Peyer's patch (tissue), 4 donors: Measurements from ENCODE around the gene GALNT13.

Experiments used
- POLR2A ChIP-seq, 2 donors: fragments of 450-650 bp; IDR thresholded peaks; one replicate each; pipeline ENCODE4 v1.5.1; 2017; ENCODE audit warnings: antibody characterized with exemption in 2 of 2, mild to moderate bottlenecking in 2 of 2, moderate library complexity in 2 of 2
- TF ChIP-seq, protein P1 (sequence below), 6 experiments: fragments of 450-650 bp in 4 of 6; fragments of 200-600 bp in 2 of 6; sonication (generic) in 1 of 6; IDR thresholded peaks; one replicate each; pipeline ENCODE4 v1.5.1; 2017 to 2019; ENCODE audit warnings: antibody characterized with exemption in 6 of 6, mild to moderate bottlenecking in 3 of 6, moderate library complexity in 1 of 6

DNA sequence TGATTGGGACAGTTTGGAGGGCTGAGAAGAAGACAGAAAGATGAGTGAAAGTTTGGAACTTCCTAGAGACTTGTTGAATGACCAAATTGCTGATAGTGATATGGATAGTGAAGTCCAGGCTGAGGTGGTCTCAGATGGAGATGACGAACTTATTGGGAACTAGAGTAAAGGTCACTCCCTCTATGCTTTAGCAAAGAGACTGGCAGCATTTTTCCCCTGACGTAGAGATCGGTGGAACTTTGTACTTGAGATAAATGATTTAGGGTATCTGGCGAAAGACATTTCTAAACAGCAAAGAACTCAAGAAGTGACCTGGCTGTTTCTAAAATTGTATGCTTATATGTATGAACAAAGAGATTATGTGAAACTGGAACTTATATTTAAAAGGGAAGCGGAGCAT is 605.6 kb downstream of the GALNT13 start:
- TF ChIP-seq, protein P1, sequence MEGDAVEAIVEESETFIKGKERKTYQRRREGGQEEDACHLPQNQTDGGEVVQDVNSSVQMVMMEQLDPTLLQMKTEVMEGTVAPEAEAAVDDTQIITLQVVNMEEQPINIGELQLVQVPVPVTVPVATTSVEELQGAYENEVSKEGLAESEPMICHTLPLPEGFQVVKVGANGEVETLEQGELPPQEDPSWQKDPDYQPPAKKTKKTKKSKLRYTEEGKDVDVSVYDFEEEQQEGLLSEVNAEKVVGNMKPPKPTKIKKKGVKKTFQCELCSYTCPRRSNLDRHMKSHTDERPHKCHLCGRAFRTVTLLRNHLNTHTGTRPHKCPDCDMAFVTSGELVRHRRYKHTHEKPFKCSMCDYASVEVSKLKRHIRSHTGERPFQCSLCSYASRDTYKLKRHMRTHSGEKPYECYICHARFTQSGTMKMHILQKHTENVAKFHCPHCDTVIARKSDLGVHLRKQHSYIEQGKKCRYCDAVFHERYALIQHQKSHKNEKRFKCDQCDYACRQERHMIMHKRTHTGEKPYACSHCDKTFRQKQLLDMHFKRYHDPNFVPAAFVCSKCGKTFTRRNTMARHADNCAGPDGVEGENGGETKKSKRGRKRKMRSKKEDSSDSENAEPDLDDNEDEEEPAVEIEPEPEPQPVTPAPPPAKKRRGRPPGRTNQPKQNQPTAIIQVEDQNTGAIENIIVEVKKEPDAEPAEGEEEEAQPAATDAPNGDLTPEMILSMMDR (IDR thresholded peaks at IDR 0.05), result no peak
- no peak for TF ChIP-seq POLR2A (IDR thresholded peaks at IDR 0.05)
